Gastrocnemius medialis (tissue), 4 donors: ENCODE measurements around the gene LARP4B. TPM values are rescaled to one million over a fixed set of nuclear protein-coding genes. Genes with fewer than 3 reads are reported as not detected.
A peak's percentile ranks its signal among the peaks of the same experiment; 100 is the strongest.

Source experiments
- ATAC-seq, 2 donors: fragments of 150-250 bp; one replicate each; pipeline ENCODE4 v1.9.1; 2016
- DNase-seq, 2 donors: peaks; one replicate each; pipeline ENCODE4 v3.0.0-alpha.2; 2019
- H3K27ac ChIP-seq, 4 donors: fragments of 200-600 bp; sonication (generic); 1 replicate in 1 of 4; 2 replicates in 3 of 4; pipeline ENCODE4 v1.5.1; 2016 to 2018; ENCODE audit warnings: mild to moderate bottlenecking in 2 of 4, moderate library complexity in 1 of 4
- H3K27me3 ChIP-seq, 3 donors: fragments of 200-600 bp; sonication (generic) in 2 of 3; 1 replicate in 1 of 3; 2 replicates in 2 of 3; pipeline versions ENCODE4 v1.5.1 to v1.6.0; 2016 to 2019; ENCODE audit warnings: mild to moderate bottlenecking in 1 of 3, moderate library complexity in 1 of 3
- H3K36me3 ChIP-seq, 2 donors: fragments of 200-600 bp; sonication (generic) in 1 of 2; one replicate each; pipeline ENCODE4 v1.5.1; 2017 to 2018
- H3K4me1 ChIP-seq, 2 donors: fragments of 200-600 bp; sonication (generic) in 1 of 2; one replicate each; pipeline ENCODE4 v1.5.1; 2016 to 2017; ENCODE audit warnings: mild to moderate bottlenecking in 2 of 2
- H3K4me3 ChIP-seq, 4 donors: fragments of 200-600 bp; sonication (generic) in 3 of 4; 1 replicate in 1 of 4; 2 replicates in 3 of 4; pipeline ENCODE4 v1.5.1; 2016 to 2019; ENCODE audit warnings: mild to moderate bottlenecking in 2 of 4
- H3K9me3 ChIP-seq, 3 donors: fragments of 200-600 bp; sonication (generic) in 2 of 3; 1 replicate in 1 of 3; 2 replicates in 2 of 3; pipeline ENCODE4 v1.5.1; 2016 to 2019
- POLR2A ChIP-seq, 2 donors: fragments of 450-650 bp; IDR thresholded peaks; one replicate each; pipeline ENCODE4 v1.6.1; 2017; ENCODE audit warnings: antibody characterized with exemption in 2 of 2, mild to moderate bottlenecking in 2 of 2, moderate library complexity in 2 of 2
- in situ Hi-C, 4 donors: fragments of 200-750 bp; cut with MboI; loops; one replicate each; pipeline versions ENCODE4 v1.15.0 to v1.8.0; 2017; ENCODE audit warnings: low sequenced_read_pairs in 4 of 4
- intact Hi-C: fragments of 100-400 bp; cut with DNase I; formaldehyde crosslinking; loops from one replicate; pipeline ENCODE4 v1.15.1; 2023; ENCODE audit warnings: low total_unique reads
- total RNA-seq, 4 donors: library from RNA; depleted of rRNA; stranded (reverse); fragments of >200 nt; gene quantifications; one replicate each; pipeline versions ENCODE4 v1.1.0 to v1.2.3, GENCODE V29; 2016
- TF ChIP-seq, protein P1 (sequence below), 5 experiments: fragments of 450-650 bp in 3 of 5; fragments of 200-600 bp in 2 of 5; sonication (generic) in 2 of 5; IDR thresholded peaks in 4 of 5; conservative IDR thresholded peaks in 1 of 5; 1 replicate in 4 of 5; 2 replicates in 1 of 5; pipeline ENCODE4 v1.5.1; 2016 to 2019; ENCODE audit warnings: antibody characterized with exemption in 5 of 5, mild to moderate bottlenecking in 3 of 5, moderate library complexity in 3 of 5

The LARP4B gene
- total RNA-seq, 4 donors from 2014 or later = 29.7 to 45.6 (median 40.0) TPM

DNA sequence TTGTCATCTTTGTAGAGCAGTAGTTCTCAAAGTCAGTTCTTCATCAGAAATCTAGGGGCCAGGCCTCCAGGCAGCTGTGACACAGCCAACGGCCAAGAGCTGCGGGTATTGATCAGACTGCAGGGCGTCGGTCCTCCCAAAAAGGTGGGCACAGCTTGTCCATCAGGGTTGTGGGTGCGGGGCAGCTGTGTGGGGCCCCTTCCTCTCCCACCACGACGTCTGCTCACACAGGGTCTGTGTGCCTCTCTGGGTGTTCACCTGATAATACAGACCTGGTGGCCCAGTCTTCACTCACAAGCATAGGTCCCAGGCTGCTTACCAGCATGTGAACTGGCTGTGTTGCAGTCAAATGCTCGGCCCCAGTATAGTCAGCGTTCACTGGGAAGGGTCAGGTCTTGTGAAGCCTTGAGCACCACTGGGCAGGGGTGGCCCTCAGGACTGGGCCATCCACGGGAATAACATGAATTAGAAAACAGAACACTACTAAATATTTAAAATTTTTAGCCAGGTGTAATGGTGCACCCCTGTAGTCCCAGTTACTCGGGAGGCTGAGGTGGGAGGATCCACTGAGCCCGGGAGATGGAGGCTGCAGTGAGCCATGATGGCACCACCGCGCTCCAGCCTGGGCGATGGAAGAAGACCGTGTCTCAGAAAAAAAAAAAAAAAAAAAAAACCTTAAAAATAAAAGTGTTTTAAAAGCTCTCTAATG is 139.3 kb downstream of the LARP4B start:
- H3K4me3 ChIP-seq = no peak overlapping the region
- TF ChIP-seq, protein P1, sequence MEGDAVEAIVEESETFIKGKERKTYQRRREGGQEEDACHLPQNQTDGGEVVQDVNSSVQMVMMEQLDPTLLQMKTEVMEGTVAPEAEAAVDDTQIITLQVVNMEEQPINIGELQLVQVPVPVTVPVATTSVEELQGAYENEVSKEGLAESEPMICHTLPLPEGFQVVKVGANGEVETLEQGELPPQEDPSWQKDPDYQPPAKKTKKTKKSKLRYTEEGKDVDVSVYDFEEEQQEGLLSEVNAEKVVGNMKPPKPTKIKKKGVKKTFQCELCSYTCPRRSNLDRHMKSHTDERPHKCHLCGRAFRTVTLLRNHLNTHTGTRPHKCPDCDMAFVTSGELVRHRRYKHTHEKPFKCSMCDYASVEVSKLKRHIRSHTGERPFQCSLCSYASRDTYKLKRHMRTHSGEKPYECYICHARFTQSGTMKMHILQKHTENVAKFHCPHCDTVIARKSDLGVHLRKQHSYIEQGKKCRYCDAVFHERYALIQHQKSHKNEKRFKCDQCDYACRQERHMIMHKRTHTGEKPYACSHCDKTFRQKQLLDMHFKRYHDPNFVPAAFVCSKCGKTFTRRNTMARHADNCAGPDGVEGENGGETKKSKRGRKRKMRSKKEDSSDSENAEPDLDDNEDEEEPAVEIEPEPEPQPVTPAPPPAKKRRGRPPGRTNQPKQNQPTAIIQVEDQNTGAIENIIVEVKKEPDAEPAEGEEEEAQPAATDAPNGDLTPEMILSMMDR (IDR thresholded peaks at IDR 0.05 in 4 of 5, conservative IDR thresholded peaks at IDR 0.05 in 1 of 5) = no peak
- TF ChIP-seq POLR2A (IDR thresholded peaks at IDR 0.05) = no peak
- H3K27me3 ChIP-seq = no peaks in the 10 kb centered on the region
- DNase-seq (peak in 1 of 2 donors; percentile 4), ATAC-seq (no peak)
- peaks cover 3 to 15% of the 10 kb centered on the region in 2 donors for H3K4me1 ChIP-seq
- no peak overlapping the region for H3K27ac ChIP-seq
- intact Hi-C loops = no loop called here
- in situ Hi-C loops = loop anchor here (10.0 to 25.0 kb wide), 3 partner anchors 205 to 287 kb away; no protein-coding TSS in a partner anchor
- H3K36me3 ChIP-seq = no peaks in the 10 kb centered on the region
- H3K9me3 ChIP-seq = no peaks in the 10 kb centered on the region

DNA sequence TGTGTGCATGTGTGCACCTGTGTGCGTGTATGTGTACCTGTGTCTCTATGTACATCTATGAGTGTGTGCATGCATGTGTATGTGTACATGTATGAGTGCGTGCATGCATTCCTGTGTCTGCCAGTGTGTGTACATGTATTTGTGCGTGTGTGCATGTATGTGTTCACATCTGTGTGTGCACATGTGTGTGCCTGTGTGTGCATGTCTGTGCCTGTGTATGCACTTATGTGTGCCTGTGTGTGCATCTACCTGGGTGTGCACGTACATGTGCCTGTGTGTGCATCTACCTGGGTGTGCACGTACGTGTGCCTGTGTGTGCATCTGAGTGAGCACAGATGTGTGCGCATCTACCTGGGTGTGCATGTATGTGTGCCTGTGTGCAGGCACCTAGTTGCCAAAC is 139.9 kb downstream of the LARP4B start:
- no peak for DNase-seq
- TF ChIP-seq, protein P1 (IDR thresholded peaks at IDR 0.05 in 4 of 5, conservative IDR thresholded peaks at IDR 0.05 in 1 of 5) = no peak
- TF ChIP-seq POLR2A (IDR thresholded peaks at IDR 0.05) = no peak
- in situ Hi-C loops = loop anchor here (10.0 to 25.0 kb wide), 3 partner anchors 204 to 287 kb away; no protein-coding TSS in a partner anchor
- H3K4me3 ChIP-seq = no peak overlapping the region
- intact Hi-C loops = no loop called here
- no peak for ATAC-seq
- no peak overlapping the region for H3K27ac ChIP-seq
- H3K4me1 ChIP-seq = peaks cover 3 to 15% of the 10 kb centered on the region in 2 donors
- no peaks in the 10 kb centered on the region for H3K9me3 ChIP-seq
- no peaks in the 10 kb centered on the region for H3K27me3 ChIP-seq
- H3K36me3 ChIP-seq = no peaks in the 10 kb centered on the region

DNA sequence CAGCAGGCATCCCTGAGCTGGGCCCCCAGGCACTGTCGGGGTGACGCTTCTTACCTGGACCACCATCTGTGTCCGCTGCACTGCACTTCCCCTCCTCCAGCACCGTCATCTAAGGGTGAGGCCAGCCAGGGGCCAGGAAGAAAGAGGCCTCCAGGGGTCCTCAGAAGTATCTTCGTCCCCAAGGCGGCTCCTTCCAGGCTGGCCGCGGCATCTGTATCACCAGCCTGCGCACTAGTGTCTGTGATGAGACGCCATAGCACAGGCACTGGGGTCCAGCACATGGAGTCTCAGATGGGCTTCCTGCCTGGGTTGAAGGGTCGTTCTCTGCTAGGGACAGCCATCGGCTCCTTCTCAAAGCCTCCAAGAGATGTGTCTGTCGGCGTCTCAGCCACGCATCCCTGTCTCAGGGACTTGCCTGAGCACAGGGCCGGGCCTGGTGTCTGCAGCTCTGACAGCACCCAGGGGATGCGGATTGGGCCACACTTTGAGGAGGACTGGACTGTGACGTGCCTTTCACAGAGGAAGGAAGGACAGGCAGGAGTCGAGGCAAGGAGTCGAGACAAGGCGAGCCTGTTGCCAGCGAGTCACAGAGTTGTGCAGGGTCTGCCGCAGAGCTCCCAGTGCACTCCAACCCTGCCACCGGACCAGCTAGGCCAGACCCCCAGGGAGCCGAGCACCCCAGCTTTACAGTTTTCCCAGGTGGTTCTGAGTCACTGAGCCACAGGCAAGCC is 140.5 kb downstream of the LARP4B start:
- DNase-seq (no peak), ATAC-seq (no peak)
- no peak overlapping the region for H3K27ac ChIP-seq
- H3K9me3 ChIP-seq = no peaks in the 10 kb centered on the region
- H3K36me3 ChIP-seq = no peaks in the 10 kb centered on the region
- no peak for TF ChIP-seq POLR2A (IDR thresholded peaks at IDR 0.05)
- TF ChIP-seq, protein P1 (IDR thresholded peaks at IDR 0.05 in 4 of 5, conservative IDR thresholded peaks at IDR 0.05 in 1 of 5) = no peak
- H3K27me3 ChIP-seq = no peaks in the 10 kb centered on the region
- H3K4me1 ChIP-seq = peaks cover 3 to 15% of the 10 kb centered on the region in 2 donors
- in situ Hi-C loops (loop anchor here (10.0 to 25.0 kb wide), 3 partner anchors 204 to 286 kb away; no protein-coding TSS in a partner anchor), intact Hi-C loops (no loop called here)
- H3K4me3 ChIP-seq = no peak overlapping the region

DNA sequence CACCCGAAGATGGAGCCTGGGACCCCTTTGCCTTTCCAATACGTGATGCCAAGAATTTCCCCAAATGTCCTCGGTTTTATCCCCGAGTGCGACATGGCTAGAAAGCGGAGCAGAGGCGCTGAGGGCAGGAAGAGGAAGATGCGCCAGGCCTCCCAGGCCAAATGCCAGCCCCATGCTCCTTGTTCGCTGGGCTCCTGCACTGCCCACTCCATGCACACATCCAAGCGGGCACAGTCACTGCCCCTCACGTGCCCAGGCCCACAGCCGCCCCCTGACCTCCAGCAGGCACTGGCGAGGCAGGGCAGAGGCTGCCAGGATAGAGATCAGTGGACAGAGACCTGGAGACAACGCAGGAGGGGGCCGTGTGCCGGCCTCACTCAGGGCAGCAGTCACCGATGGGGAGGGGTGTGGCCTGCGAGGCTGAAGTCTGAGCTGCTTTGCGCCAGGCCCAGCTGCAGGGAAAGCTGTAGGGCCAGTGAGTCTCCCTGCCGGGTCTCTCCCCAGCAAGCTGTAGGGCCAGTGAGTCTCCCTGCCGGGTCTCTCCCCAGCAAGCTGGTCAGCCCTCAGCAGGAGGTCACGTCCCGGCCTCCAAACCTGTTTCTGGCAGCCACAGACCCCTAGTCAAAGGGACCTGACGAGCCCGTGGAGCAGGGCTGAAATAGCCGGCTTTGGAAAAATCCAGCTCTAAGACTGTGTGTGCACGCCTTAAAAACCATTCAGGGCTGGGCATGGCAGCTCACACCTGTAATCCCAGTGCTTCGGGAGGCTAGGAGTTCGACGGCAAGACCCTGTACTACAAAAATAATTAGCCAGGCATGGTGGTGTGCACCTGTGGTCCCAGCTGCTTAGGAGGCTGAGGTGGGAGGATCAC is 141.4 kb downstream of the LARP4B start:
- peak overlapping the region in 1 of 4 donors; percentile 71 for H3K27ac ChIP-seq
- intact Hi-C loops (loop anchor here (1.0 to 5.0 kb wide), 3 partner anchors 103 to 279 kb away; partner anchors contain the start of gene DIP2C), in situ Hi-C loops (loop anchor here (10.0 to 25.0 kb wide), 3 partner anchors 203 to 285 kb away; no protein-coding TSS in a partner anchor)
- H3K4me3 ChIP-seq = peak overlapping the region; percentile 53 to 69 (median 59)
- DNase-seq (no peak), ATAC-seq (no peak)
- H3K36me3 ChIP-seq = no peaks in the 10 kb centered on the region
- H3K27me3 ChIP-seq = no peaks in the 10 kb centered on the region
- H3K9me3 ChIP-seq = no peaks in the 10 kb centered on the region
- no peak for TF ChIP-seq POLR2A (IDR thresholded peaks at IDR 0.05)
- TF ChIP-seq, protein P1 (IDR thresholded peaks at IDR 0.05 in 4 of 5, conservative IDR thresholded peaks at IDR 0.05 in 1 of 5) = no peak
- peaks cover 3 to 17% of the 10 kb centered on the region in 2 donors for H3K4me1 ChIP-seq
